ENCODE data around the gene GID8. TPM values are rescaled to one million over a fixed set of nuclear protein-coding genes. Genes with fewer than 3 reads are reported as not detected.

The GID8 gene
- total and polyA plus RNA-seq, 2 of the 13 experiments (the other 11 are each of a cell fraction or from before 2014, with no cell fraction given): 39.6 to 59.8 TPM

GRCh38 chr20:62952373-62952967 is 14.5 kb downstream of the GID8 start, which contains the start of gene SLC17A9 (continued):
- TF ChIP-seq PRDM10 (CRISPR knock-in tag; IDR thresholded peaks at IDR 0.05; ENCODE audit: low read depth) (peak; percentile 81; the same call in 1 of the 2 replicates), TERF1 (CRISPR knock-in tag; IDR thresholded peaks at IDR 0.05) (no peak), NFIB (CRISPR knock-in tag; IDR thresholded peaks at IDR 0.05; ENCODE audit: borderline replicate concordance) (no peak), ZNF44 (CRISPR knock-in tag; IDR thresholded peaks at IDR 0.05) (peak; percentile 98), RFX3 (CRISPR knock-in tag; IDR thresholded peaks at IDR 0.05) (0 out of 2 replicates have a peak, but pooled peaks have one; percentile 16), ZFP41 (CRISPR knock-in tag; IDR thresholded peaks at IDR 0.05; ENCODE audit: borderline replicate concordance) (peak; percentile 30; the same call in 1 of the 2 replicates), XRCC5 (optimal IDR thresholded peaks at IDR 0.05; ENCODE audit: low read length) (peak; percentile 92), ZNF564 (CRISPR knock-in tag; IDR thresholded peaks at IDR 0.05) (peak; percentile 87; the same call in 1 of the 2 replicates), KLF9 (CRISPR knock-in tag; IDR thresholded peaks at IDR 0.05; ENCODE audit: low read depth) (peak; percentile 88; the same call in 1 of the 2 replicates), PLSCR1 (CRISPR knock-in tag; IDR thresholded peaks at IDR 0.05; ENCODE audit: borderline replicate concordance) (no peak), MXD4 (CRISPR knock-in tag; IDR thresholded peaks at IDR 0.05) (peak; percentile 98), LCORL (IDR thresholded peaks at IDR 0.05) (no peak), LCORL (CRISPR knock-in tag; IDR thresholded peaks at IDR 0.05) (peak; percentile 96), ZNF558 (CRISPR knock-in tag; IDR thresholded peaks at IDR 0.05; ENCODE audit: borderline replicate concordance) (peak; percentile 92; the same call in 1 of the 2 replicates), RBM22 (optimal IDR thresholded peaks at IDR 0.05; ENCODE audit: low read length) (peak; percentile 1), RFXAP (CRISPR knock-in tag; IDR thresholded peaks at IDR 0.05; ENCODE audit: borderline replicate concordance) (peak; percentile 86; the same call in 1 of the 2 replicates), BHLHE40 (IDR thresholded peaks at IDR 0.05; ENCODE audit: low read length) (peak; percentile 45), ZNF460 (CRISPR knock-in tag; IDR thresholded peaks at IDR 0.05; ENCODE audit: borderline replicate concordance) (no peak; the same call in 1 of the 2 replicates), ZNF878 (CRISPR knock-in tag; IDR thresholded peaks at IDR 0.05) (no peak), ESRRA (CRISPR knock-in tag; IDR thresholded peaks at IDR 0.05; ENCODE audit: low read depth) (peak; percentile 16; the same call in 1 of the 2 replicates), ZNF430 (CRISPR knock-in tag; IDR thresholded peaks at IDR 0.05) (peak; percentile 98), STAT6 (CRISPR knock-in tag; IDR thresholded peaks at IDR 0.05; ENCODE audit: borderline replicate concordance) (peak; percentile 69; the same call in 1 of the 2 replicates)
